Stimulated activated CD4-positive, alpha-beta T cell treated with anti-CD3 and anti-CD28 coated beads, Interleukin-12 subunit alpha, Interleukin-12 subunit beta, amount 100 ng/mL, for 48 hours (primary cell): ENCODE measurements around the gene ZBTB16.

Experiments used
- DNase-seq, 3 donors: peaks; one replicate each; pipeline ENCODE4 v3.0.0-alpha.2; 2020; ENCODE audit warnings: low read depth in 2 of 3, low spot score in 1 of 3

Gene ZBTB16

GRCh38 chr11:114208377-114208776 lies 148.9 kb downstream of the ZBTB16 start:
- no peak for DNase-seq

DNA sequence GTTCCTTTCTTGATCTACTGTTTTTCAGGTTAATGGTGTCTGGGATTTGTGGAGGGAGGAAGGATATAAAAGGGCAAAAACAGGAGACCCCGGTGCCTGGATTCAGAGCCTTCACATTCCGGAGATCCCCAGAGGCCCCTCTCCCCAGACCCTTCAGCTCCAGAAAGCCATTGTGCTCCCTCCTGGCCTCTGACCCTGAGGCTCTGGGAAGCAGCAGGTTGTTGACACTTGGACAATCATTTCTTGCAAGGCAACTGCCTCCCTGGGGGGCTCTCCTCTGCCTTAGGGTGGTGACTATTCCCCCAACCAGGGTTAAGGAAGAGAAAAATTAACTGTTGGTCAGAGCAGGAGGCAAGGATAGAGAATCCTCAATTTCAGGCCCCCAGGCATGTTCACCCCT lies 149.8 kb downstream of the ZBTB16 start:
- no peak for DNase-seq

GRCh38 chr11:114209904-114210303 lies 150.4 kb downstream of the ZBTB16 start:
- DNase-seq: no peak

GRCh38 chr11:114211444-114212121 lies 152.1 kb downstream of the ZBTB16 start:
- DNase-seq: no peak

DNA sequence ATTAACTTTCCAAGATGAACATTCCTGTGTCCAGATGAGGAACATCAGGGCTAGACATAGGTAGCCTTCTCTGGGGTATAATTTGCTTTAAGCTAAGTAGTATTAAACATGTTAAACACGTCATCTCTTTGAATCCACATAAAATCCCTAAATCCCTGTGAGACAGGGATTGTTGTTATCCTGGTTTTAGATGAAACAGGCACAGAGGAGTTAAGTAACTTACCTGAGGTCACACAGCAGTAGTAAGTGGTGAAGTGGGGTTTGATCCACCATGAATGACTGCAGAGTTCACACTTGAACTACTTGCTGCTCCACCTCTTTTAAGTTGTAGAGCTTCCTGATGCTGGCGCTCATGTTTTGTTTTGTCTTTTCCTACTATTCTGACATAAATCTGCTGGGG lies 154.1 kb downstream of the ZBTB16 start:
- no peak for DNase-seq

DNA sequence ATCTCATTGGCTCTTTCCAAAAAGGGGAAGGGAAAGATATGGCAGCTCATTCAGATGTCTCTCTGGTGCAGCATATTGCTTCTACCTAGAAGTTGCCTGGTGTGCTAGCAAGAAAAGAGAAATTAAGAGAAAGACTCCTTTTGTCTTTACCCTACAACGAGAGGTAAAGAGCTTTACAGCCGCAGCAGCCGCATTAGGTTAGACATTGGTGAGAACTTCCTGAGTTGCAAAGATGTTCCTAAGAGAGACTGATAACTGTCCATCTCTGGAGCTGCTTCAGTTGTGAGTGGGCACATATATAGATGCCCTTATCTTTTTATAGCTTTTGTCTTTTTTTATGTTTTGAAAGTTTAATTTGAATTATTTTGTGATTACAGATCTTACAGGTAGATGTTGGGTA lies 155.9 kb downstream of the ZBTB16 start:
- DNase-seq: no peak

DNA sequence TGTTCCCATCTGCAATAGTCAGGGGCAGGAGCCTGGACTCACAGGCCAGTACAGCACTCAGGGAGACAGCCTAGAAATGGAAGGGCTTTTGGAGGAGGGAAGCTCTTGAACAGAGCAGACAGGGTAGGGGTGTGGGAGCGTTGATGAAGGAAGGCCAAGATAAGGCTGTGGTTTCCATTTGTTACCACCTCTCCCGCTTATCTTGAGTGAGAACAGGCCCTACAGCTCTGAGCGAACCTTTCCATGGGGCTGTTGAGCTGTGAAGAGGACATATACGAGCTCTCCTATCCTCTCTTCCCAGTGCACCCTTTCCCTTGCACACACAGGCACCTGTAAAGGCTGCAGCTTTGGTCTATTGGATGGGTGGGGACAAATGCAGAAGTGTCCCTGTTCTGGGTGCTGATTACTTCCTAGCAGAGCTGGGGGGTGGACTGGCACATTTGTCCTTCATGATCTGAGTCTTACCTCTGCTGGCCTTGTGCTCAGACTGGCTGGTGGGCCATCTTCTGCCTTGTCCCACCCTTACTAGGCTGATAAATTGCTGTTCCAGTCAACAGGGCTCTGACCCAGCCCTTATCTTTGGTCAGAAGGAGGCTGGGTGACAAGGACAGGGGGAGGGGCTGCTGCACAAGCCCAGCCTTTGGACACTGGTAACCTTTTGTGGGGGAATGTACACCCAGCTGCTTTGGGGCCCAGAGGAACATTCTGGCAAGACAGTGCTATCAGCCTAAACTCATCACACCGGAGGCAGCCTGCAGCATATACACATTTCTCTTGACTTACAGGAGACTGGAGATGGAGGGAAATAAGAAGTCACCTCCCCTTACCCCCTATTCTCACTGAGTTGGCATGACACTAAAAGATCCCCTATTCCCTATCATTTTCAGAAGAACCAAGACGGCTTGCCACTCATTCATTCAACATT lies 156.6 kb downstream of the ZBTB16 start:
- no peak for DNase-seq

- DNase-seq: no peak
Measured at GRCh38 chr11:114216796-114217180, 157.3 kb downstream of the ZBTB16 start.

DNA sequence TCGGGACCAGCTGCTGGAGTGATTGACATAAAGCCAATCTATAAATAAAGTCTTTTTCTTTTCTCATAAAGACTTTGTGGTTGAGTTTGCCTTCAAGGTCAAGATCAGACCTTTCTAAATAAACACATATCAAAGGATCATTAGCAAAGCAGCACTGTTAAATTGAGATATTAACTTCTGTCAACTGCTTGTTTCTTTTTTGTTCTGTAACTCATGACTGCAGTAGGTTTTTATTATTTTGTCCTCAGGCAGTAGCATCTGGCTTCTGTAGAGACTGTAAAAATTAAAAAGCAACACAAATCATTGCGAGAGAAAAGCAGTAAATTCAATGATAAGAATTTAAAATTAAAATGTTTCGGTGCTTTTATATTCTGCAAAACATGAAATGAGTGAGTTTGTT lies 159.0 kb downstream of the ZBTB16 start:
- no peak for DNase-seq

DNA sequence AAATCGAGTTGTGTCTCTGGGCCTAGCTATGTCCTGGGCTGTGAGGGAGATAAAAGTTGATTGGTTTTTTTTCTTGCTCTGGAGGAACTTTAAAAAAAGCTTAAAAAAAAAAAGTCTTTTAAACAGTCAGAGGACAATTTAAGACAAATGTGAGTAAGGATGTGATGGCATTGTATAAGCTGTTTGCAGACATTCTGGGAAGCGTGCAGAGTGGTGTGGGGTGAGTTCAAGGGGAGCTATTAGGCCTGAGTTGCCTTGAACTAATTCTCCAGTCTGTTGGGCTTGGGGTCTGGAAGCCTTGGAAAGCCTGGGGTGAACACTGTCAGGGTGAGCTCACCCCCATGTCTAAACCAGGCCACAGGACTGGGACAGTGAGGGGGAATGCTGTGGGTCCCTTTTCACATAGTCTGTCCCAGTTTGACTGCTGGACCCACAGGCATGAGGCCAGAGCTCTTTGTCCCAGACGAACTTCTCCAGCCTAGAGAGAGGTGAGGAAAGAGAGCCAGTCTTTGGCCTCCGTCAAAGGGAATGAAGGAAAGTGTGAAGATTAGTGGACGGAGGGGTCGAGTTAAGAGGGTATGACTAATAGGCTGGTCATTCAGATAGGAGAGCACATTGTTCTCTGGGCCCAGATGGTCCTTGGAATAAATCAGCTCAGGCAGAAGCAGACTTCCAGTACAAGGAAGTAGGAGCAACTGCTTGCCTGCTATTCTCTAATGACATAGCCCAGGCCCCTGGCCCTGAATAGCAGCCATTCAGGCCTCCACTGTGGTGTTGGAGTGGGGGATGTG lies 160.2 kb downstream of the ZBTB16 start:
- no peak for DNase-seq

DNA sequence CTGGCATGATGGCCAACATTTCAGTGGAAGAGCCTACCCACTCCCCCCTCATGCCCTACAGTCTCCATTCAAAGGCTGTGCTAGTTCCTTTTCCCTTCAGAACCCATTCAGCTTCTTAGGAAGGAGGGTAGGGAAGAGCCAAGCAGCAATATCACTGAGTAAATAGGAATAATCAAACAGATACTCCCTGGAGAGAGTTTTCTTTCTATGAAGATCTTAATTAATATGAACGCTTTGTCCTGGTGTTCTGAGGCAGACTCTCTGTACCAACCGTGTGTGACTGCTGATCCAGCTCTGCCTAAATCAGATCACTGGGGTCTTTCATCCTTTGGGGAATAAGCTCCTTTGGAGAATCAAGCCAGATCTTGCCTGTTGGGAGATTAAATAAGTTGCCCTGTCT lies 161.5 kb downstream of the ZBTB16 start:
- DNase-seq: no peak

DNA sequence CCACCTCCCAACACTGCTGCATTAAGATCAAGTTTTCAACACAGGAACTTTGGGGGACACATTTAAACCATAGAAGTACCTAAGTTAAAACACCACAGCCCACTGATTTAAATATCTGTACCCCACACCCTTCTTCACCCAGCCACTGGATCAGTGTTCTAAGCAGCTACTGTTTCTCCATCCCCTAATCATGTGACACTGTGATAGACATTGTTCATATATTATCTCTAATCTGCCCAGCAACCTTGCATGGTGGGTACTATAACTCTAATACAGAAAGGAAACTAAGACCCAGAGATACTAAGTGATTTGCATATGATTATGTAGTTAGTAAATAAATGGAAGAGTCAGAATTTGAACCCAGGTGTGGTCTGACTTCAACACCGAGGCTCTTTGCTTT lies 166.2 kb downstream of the ZBTB16 start:
- no peak for DNase-seq

GRCh38 chr11:114226356-114226755 lies 166.8 kb downstream of the ZBTB16 start:
- no peak for DNase-seq

DNA sequence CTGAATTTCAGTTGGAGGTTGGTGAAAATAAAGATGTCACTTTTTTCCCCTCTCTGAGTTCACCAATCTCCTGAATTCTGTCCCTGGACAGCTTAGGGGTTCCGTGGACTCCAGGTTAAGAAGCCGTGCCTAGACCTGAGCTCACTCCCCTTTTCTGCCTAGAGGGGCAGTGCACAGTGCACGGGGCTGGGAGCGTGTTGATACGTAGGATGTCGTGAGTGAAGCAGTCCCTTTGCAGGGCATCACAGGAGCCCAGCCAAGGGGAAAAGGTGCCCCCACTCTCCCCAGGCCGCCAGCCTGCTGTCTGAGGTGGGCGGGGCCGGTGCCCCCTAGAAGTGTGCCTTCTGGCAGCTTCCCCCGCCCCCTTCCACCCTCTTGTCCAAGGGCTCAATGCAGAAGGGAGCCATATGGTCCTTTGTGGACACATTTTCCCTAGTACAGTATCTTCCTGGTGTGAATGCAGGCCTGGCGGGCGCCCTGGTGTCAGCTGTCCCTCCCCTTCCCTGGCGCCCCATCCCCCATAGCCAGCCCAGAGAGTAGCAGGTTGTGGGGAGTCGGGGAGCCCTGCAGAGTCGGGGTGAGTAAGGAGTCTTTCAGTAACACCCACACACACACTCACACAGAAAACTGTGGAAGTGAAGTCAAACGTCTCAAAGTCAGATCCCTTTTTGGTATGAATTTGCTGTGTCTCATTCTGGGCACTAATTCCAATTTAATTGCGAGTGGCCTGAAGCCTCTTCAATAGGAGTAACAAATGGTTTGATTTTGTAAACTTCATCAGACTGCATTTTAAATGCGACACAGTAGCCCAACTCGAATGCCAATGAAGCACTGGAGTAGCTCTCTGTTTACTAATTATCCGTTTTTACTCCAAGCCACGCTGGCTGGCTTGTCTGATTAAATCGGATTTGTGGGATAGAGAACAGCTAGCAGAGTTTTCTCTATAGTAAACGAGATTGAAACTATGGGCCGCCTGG lies 169.2 kb downstream of the ZBTB16 start:
- no peak for DNase-seq

DNA sequence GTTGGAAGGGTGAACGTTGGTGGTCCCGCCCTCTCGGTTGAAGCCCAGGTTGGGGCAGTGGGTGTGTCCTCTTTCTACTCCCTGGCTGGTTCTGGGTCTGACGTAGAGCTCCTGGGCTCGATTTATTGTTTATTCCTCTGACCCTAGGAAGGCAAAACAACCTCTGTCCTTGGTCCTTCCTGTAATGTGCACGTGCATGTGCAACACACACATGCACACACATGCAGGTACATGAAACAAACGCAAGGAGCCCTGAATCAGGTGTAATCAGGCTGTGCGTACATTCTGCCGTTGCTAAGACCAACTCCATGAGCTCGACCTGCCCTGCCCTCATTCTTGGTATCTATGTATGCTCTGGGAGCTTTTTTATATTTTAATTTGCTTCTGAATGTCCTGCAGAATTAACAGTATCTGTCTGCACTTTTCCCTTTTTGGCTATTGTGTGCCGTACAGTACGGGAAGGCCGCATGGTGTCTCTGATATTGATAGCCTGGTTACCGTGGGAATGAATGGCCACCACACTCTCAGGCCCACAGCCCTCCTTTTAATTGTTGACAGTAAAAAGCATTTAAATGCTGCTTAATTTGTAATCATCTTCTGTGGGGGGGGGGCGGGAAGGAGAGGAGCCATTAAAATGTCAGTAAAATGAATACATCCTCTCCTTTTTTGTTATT lies 170.7 kb downstream of the ZBTB16 start:
- no peak for DNase-seq

- no peak for DNase-seq
Measured at GRCh38 chr11:114232400-114233059, 173.0 kb downstream of the ZBTB16 start.

DNA sequence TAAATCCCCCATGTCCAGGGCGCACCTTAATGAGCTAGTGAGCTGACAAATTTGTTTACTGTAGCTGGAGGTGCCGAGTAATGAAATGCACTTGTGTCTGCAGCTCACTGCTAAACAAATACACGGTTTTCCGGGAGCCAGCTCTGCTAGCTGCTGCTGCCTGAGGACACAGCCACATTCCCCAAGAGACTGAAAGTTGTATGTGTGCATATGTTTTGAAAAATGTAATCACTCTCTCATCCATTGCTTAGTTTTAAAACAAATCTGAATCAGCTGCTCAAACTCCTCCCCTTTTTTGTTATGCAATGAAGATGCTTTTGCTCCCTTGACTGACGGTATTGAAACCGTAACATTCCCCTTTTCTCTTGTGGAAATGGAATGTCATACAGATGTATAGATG lies 174.2 kb downstream of the ZBTB16 start:
- DNase-seq: no peak

DNA sequence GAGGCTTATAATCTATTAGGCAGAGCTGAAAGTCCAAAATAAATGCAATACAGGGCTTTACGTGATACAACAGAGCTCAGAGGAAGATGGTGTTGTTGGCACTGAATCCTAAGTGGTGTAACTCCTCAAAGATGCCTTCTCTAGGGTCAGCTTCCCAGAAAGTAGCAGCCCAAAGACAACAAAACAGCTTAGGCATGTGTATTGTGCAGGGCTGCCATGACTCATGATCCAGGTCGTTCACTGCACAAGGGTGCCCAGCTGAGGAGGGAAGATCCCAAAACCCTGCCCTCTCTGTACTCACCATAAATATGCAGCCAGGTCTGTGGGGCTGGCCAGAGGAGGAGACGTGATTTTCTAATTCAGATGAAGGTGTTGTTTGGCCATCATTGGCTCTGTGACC lies 177.3 kb downstream of the ZBTB16 start:
- no peak for DNase-seq
